ENCODE results near the gene AGPAT1.
"Not testable (repeated sequence)": the region's sequence is repeated elsewhere in the genome, so short reads cannot be mapped to it uniquely, and the experiment has no call there.

Gene AGPAT1

DNA sequence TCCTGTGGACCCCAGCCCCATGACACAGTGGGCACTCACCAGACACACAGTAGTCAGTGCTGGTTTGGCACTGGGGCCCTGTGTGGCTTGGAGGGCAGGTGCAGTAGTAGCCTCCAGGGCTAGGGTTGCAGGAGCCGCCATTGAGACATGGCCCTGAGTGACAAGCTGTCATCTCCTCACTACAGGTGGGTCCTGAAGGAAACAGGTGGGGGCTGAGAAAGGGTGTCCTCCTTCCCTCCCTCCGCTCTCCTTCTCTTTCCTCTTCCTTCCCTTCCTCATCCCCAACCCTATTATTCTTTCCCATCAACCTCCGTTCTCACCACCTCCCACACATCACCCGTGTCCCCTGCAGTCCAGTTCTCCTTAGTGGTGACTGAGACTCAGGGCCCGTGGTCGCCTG is 37.8 kb upstream of the AGPAT1 start:
- DNase-seq (ENCODE audit: insufficient read length), result no peak
- no peak for FAIRE-seq
- no peak for TF ChIP-seq TAF1 (IDR thresholded peaks at IDR 0.05; ENCODE audit: borderline replicate concordance, low read depth, low read length)
- TF ChIP-seq POLR2A (IDR thresholded peaks at IDR 0.05; ENCODE audit: low read depth, low read length), result no peak
- no peak for TF ChIP-seq POLR2AphosphoS5 (IDR thresholded peaks at IDR 0.05; ENCODE audit: low read depth, low read length)

GRCh38 chr6:32212076-32212760 is 36.3 kb upstream of the AGPAT1 start:
- no peak for TF ChIP-seq POLR2AphosphoS5 (IDR thresholded peaks at IDR 0.05; ENCODE audit: low read depth, low read length)
- TF ChIP-seq TAF1 (IDR thresholded peaks at IDR 0.05; ENCODE audit: borderline replicate concordance, low read depth, low read length), result no peak
- TF ChIP-seq POLR2A (IDR thresholded peaks at IDR 0.05; ENCODE audit: low read depth, low read length), result no peak
- no peak for DNase-seq (ENCODE audit: insufficient read length)
- no peak for FAIRE-seq

DNA sequence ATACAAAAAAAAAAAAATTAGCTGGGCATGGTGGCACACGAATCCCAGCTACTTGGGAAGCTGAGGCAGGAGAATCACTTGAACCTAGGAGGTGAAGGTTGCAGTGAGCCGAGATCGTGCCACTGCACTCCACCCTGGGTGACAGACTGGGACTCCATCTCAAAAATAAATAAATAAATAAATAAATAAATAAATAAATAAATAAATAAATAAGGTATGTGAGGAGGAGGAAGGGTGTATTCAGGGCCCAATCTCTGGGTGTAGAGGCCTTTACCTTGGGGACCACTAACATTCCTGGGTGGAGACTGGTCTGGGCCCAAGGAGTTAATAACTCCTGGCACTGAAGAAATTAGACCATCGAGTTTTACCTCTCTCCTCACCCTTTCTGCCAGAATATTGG is 35.5 kb upstream of the AGPAT1 start:
- FAIRE-seq, result not testable (repeated sequence)

GRCh38 chr6:32210191-32210601 is 34.3 kb upstream of the AGPAT1 start:
- DNase-seq (ENCODE audit: insufficient read length), result no peak
- no peak for TF ChIP-seq POLR2AphosphoS5 (IDR thresholded peaks at IDR 0.05; ENCODE audit: low read depth, low read length)
- TF ChIP-seq TAF1 (IDR thresholded peaks at IDR 0.05; ENCODE audit: borderline replicate concordance, low read depth, low read length), result no peak
- no peak for FAIRE-seq

More for the DNA sequence above, 35.5 kb upstream of the AGPAT1 start:
- not testable (repeated sequence) for DNase-seq (ENCODE audit: insufficient read length)

- DNase-seq (ENCODE audit: insufficient read length) (no peak), FAIRE-seq (no peak)
- TF ChIP-seq POLR2AphosphoS5 (IDR thresholded peaks at IDR 0.05; ENCODE audit: low read depth, low read length), result no peak
- no peak for TF ChIP-seq TAF1 (IDR thresholded peaks at IDR 0.05; ENCODE audit: borderline replicate concordance, low read depth, low read length)
- TF ChIP-seq POLR2A (IDR thresholded peaks at IDR 0.05; ENCODE audit: low read depth, low read length), result no peak
Observed at GRCh38 chr6:32208996-32209395, 33.1 kb upstream of the AGPAT1 start.

- FAIRE-seq (no peak), DNase-seq (ENCODE audit: insufficient read length) (no peak)
- TF ChIP-seq POLR2AphosphoS5 (IDR thresholded peaks at IDR 0.05; ENCODE audit: low read depth, low read length) (no peak), TAF1 (IDR thresholded peaks at IDR 0.05; ENCODE audit: borderline replicate concordance, low read depth, low read length) (no peak), POLR2A (IDR thresholded peaks at IDR 0.05; ENCODE audit: low read depth, low read length) (no peak)
Observed at GRCh38 chr6:32204268-32204715, 28.4 kb upstream of the AGPAT1 start.

DNA sequence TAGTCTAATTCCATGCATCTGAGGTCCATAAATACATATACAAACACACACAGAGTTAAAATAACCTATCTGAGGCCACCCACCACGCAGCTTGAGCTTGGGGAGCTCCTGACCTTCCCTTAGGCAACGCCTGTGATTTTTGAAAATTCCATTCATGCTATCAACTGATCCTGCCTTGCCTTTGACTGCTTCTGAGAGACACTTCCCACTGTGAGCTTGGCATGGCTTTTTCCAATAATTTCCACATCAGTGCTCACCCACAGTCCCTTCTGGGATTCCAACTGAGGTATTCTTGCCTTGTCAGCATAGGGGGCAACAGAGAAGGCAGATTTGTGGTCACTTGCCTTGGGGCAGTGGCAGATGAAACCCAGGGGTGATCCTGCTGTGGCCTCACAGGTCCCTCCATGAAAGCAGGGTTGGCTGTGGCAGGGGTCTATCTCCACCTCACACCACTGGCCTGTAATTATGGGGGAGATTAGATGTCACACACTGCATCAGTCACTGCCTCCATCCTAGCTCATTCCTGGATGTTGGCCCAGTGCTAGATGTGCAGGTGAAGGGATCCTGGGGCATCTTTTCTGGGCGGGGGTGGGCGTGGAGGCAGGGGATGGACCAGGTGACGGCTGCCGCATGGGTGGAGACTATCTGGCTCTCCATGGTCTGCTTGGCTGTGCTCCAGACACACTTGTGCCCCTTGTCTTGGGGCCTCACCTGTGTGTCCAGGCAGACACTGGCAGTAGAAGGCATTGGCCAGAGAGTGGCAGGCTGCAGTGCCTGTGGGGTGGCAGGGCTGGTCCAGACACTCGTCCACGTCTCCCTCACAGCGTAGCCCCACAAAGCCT is 27.8 kb upstream of the AGPAT1 start:
- no peak for FAIRE-seq
- no peak for DNase-seq (ENCODE audit: insufficient read length)
- no peak for TF ChIP-seq TAF1 (IDR thresholded peaks at IDR 0.05; ENCODE audit: borderline replicate concordance, low read depth, low read length)
- TF ChIP-seq POLR2AphosphoS5 (IDR thresholded peaks at IDR 0.05; ENCODE audit: low read depth, low read length), result no peak
- no peak for TF ChIP-seq POLR2A (IDR thresholded peaks at IDR 0.05; ENCODE audit: low read depth, low read length)

DNA sequence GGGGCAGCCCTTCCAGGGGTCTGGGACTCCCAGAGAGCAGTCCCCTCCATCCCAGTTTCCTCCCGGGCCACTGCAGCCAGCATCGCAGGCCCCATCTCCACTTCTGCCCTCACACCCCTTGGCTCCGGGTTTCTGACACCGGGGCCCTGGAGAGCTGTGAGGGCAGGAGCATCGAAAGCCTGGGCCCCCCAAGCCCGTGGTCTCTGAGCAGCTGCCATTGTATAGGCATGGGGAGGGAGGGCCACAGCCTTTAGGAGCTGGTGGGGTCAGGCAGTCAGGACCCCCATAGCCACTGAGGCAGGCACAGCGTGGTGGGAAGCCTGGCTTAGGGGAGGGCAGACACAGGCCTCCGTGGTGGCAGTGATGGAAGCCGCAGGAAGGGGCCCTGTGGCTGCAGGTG is 26.3 kb upstream of the AGPAT1 start:
- TF ChIP-seq POLR2AphosphoS5 (IDR thresholded peaks at IDR 0.05; ENCODE audit: low read depth, low read length) (no peak), POLR2A (IDR thresholded peaks at IDR 0.05; ENCODE audit: low read depth, low read length) (no peak), TAF1 (IDR thresholded peaks at IDR 0.05; ENCODE audit: borderline replicate concordance, low read depth, low read length) (no peak)
- no peak for FAIRE-seq

GRCh38 chr6:32200711-32201475 is 25.0 kb upstream of the AGPAT1 start:
- DNase-seq (ENCODE audit: insufficient read length), result no peak
- FAIRE-seq, result no peak
- no peak for TF ChIP-seq TAF1 (IDR thresholded peaks at IDR 0.05; ENCODE audit: borderline replicate concordance, low read depth, low read length)
- TF ChIP-seq POLR2A (IDR thresholded peaks at IDR 0.05; ENCODE audit: low read depth, low read length), result no peak

More for the DNA sequence above, 26.3 kb upstream of the AGPAT1 start:
- no peak for DNase-seq (ENCODE audit: insufficient read length)

DNA sequence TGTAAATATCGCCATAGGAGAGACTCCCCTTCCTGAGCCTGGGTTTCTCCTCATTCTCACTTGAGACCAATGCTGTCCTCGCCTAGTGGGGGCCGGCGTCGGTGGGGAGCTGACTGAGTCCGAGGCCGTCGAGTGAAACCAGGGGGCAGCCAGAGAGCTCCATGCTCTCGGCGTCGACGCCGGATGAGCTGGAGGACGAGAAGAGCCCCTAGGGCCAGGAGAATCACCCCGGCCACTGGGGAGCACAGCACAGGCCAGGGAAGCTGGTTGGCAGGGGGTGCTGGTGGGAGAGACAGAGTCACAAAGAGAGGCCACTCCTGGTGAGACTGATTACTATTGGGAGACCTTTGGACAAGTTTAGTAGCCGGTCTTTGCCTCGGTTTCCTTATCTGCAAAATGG is 23.0 kb upstream of the AGPAT1 start:
- TF ChIP-seq TAF1 (IDR thresholded peaks at IDR 0.05; ENCODE audit: borderline replicate concordance, low read depth, low read length) (no peak), POLR2AphosphoS5 (IDR thresholded peaks at IDR 0.05; ENCODE audit: low read depth, low read length) (no peak), POLR2A (IDR thresholded peaks at IDR 0.05; ENCODE audit: low read depth, low read length) (no peak)
- DNase-seq (ENCODE audit: insufficient read length) (no peak), FAIRE-seq (no peak)

DNA sequence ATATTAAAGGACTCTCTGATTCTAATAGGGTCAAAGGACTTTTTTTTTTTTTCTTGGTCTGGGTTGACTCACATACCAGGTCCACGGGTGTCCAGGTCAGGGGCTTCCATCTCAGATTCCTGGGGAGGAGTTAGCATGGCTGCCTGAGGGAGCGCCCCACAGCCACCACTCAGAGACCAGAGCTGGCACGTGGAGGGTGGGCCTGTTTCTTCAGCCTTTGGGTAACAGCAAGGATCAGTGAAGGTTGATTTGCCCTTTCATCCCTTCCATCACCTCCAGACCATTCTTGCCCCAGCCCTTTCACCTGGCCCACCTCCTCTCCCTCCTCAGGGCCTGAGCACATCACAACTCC is 22.4 kb upstream of the AGPAT1 start:
- FAIRE-seq (no peak), DNase-seq (ENCODE audit: insufficient read length) (no peak)
- TF ChIP-seq POLR2A (IDR thresholded peaks at IDR 0.05; ENCODE audit: low read depth, low read length) (no peak), POLR2AphosphoS5 (IDR thresholded peaks at IDR 0.05; ENCODE audit: low read depth, low read length) (no peak), TAF1 (IDR thresholded peaks at IDR 0.05; ENCODE audit: borderline replicate concordance, low read depth, low read length) (no peak)

All from GM12892 (cell line).